PC-9 (cell line): Measurements from ENCODE around the gene AUTS2. TPM values are rescaled to one million over a fixed set of nuclear protein-coding genes. Genes with fewer than 3 reads are reported as not detected.

Experiments
- BruUV-seq: library from RNA; stranded (reverse); fragments of 400-500 nt; replicated peaks from 2 replicates; lab custom pipeline; 2021; lab: Mats Ljungman, UMichigan
- CTCF ChIA-PET: fragments of 300-600 bp; sonication (Branson Sonifier 250); formaldehyde crosslinking; loops from one replicate; lab custom pipeline; 2022; ENCODE audit warnings: antibody characterized with exemption; lab: Charles Lee
- POLR2A ChIA-PET: fragments of 300-600 bp; sonication (Branson Sonifier 250); formaldehyde crosslinking; loops from one replicate; lab custom pipeline; 2022; ENCODE audit warnings: antibody characterized with exemption; ENCODE audit not compliant: unreplicated experiment; lab: Charles Lee
- DNase-seq, 2 experiments: peaks; one replicate each; pipeline versions ENCODE4 v3.0.0 to v3.0.0-alpha.2; 2015 to 2022; ENCODE audit warnings: mixed read lengths in 1 of 2
- H2AFZ ChIP-seq: fragments of 200-600 bp; sonication (generic); 2 replicates; pipeline ENCODE4 v1.8.1; 2017; ENCODE audit warnings: antibody characterized with exemption
- H3F3A ChIP-seq: fragments of 200-600 bp; sonication (generic); 2 replicates; pipeline ENCODE4 v1.8.1; 2017; ENCODE audit warnings: antibody characterized with exemption, mild to moderate bottlenecking, low read depth; ENCODE audit not compliant: insufficient read depth
- H3K27ac ChIP-seq: fragments of 200-600 bp; sonication (generic); 2 replicates; pipeline ENCODE4 v1.6.1; 2016; ENCODE audit warnings: mixed run types
- H3K27me3 ChIP-seq: fragments of 200-600 bp; sonication (generic); 2 replicates; pipeline ENCODE4 v1.6.1; 2016; ENCODE audit warnings: low read depth, mixed run types; ENCODE audit not compliant: insufficient read depth
- H3K36me3 ChIP-seq: fragments of 200-600 bp; sonication (generic); 2 replicates; pipeline ENCODE4 v1.6.1; 2016; ENCODE audit warnings: low read depth, mixed run types
- H3K4me1 ChIP-seq: fragments of 200-600 bp; sonication (generic); replicated peaks from 2 replicates; pipeline ENCODE4 v1.6.1; 2016; ENCODE audit warnings: mixed run types; ENCODE audit not compliant: insufficient read depth
- H3K4me2 ChIP-seq: fragments of 200-600 bp; sonication (generic); 2 replicates; pipeline ENCODE4 v1.6.1; 2017; ENCODE audit warnings: mixed run types
- H3K4me3 ChIP-seq: fragments of 200-600 bp; sonication (generic); 2 replicates; pipeline ENCODE4 v1.6.1; 2016; ENCODE audit warnings: mixed run types
- H3K79me2 ChIP-seq: fragments of 200-600 bp; sonication (generic); 2 replicates; pipeline ENCODE4 v1.6.1; 2017; ENCODE audit warnings: low read depth, mixed run types
- H3K9me2 ChIP-seq: fragments of 200-600 bp; sonication (generic); 2 replicates; pipeline ENCODE4 v1.8.1; 2017; ENCODE audit warnings: mild to moderate bottlenecking; ENCODE audit not compliant: insufficient read depth
- H3K9me3 ChIP-seq: fragments of 200-600 bp; sonication (generic); 2 replicates; pipeline ENCODE4 v1.8.1; 2016; ENCODE audit warnings: low read depth; ENCODE audit not compliant: insufficient read depth
- H4K20me1 ChIP-seq: fragments of 200-600 bp; sonication (generic); 2 replicates; pipeline ENCODE4 v1.8.1; 2017; ENCODE audit not compliant: insufficient read depth
- EZH2 ChIP-seq: fragments of 200-600 bp; sonication (generic); IDR thresholded peaks from 2 replicates; pipeline ENCODE4 v1.8.0; 2017; ENCODE audit warnings: antibody characterized with exemption, low read depth
- intact Hi-C: fragments of 100-400 bp; cut with micrococcal nuclease; formaldehyde crosslinking; loops from one replicate; pipeline ENCODE4 v1.10.0; 2022; ENCODE audit not compliant: unreplicated experiment
- total RNA-seq: library from RNA; stranded (reverse); gene quantifications from 2 replicates; pipeline ENCODE4 v1.2.3, GENCODE V29; 2021
- TF ChIP-seq, protein P1 (sequence below): fragments of 200-600 bp; sonication (generic); conservative IDR thresholded peaks from 2 replicates; pipeline ENCODE4 v1.6.1; 2017; ENCODE audit warnings: mixed run types, antibody characterized with exemption, mild to moderate bottlenecking, moderate library complexity

The AUTS2 gene
- total RNA-seq, 1 experiment from 2014 or later, result not detected

DNA sequence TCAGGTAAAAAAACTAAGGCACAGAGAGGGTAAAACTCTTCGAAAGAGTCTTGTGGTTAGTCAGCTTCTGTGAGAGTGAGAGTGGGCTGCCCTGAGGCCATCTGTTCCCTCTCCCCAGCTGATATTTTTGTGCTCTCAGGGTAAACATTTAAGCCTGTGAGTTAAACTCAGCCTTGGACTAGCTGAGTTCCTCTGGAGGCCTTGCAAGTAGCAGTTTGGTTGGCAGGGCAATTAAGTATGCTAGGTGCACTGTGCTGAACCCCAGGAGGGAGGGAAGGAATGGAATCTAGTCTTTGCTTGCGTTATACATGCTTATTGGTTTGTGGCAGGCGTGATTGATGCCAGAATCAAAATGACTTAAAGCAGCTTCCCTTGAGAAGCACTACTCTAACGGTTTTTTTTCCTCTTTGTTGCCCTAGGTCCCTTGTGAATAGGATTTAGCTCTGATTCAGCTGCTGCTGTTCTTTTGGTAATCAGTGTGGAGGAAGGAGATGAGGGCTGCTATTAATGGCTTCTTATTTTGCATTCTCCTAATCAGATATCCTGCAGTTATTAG lies 140.2 kb downstream of the AUTS2 start:
- POLR2A ChIA-PET, result no interaction called here
- intact Hi-C loops, result no loop called here
- Histone ChIP-seq H3K4me3 (no peak overlapping the region), H3K9me3 (no peaks in the 10 kb centered on the region), H3K9me2 (no peaks in the 10 kb centered on the region), H3K79me2 (no peaks in the 10 kb centered on the region), H3K27ac (no peak overlapping the region), H3F3A (no peaks in the 10 kb centered on the region), H3K36me3 (no peaks in the 10 kb centered on the region), H2AFZ (no peak overlapping the region), H3K27me3 (peaks cover 23% of the 10 kb centered on the region; the same call in 1 of the 2 replicates), H3K4me2 (no peak overlapping the region), H4K20me1 (no peaks in the 10 kb centered on the region), H3K4me1 (no peaks in the 10 kb centered on the region)
- TF ChIP-seq EZH2, result no peak
- TF ChIP-seq, protein P1, sequence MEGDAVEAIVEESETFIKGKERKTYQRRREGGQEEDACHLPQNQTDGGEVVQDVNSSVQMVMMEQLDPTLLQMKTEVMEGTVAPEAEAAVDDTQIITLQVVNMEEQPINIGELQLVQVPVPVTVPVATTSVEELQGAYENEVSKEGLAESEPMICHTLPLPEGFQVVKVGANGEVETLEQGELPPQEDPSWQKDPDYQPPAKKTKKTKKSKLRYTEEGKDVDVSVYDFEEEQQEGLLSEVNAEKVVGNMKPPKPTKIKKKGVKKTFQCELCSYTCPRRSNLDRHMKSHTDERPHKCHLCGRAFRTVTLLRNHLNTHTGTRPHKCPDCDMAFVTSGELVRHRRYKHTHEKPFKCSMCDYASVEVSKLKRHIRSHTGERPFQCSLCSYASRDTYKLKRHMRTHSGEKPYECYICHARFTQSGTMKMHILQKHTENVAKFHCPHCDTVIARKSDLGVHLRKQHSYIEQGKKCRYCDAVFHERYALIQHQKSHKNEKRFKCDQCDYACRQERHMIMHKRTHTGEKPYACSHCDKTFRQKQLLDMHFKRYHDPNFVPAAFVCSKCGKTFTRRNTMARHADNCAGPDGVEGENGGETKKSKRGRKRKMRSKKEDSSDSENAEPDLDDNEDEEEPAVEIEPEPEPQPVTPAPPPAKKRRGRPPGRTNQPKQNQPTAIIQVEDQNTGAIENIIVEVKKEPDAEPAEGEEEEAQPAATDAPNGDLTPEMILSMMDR, result no peak
- DNase-seq, result no peak
- CTCF ChIA-PET, result no interaction called here
- BruUV-seq, result no TSS peak

DNA sequence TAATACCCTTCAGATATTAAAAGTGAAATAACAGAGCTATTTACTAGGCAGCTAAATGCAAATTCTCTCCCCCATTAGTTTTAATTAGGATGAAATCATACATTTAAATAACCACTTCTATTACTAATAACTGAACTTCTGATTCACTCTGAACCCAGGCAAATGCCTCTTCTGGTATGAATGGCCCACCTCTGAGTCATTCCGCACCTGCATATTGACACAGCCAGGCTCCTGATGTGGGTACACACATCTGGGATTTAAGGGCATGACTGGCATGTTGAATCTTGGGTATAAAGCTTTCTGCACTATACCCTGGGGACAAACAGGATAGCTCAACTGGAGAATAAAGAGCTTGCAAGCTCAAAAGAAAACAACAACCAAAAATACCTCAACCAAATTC lies 140.9 kb downstream of the AUTS2 start:
- Histone ChIP-seq H3K4me3 (no peak overlapping the region), H3K9me3 (no peaks in the 10 kb centered on the region), H3K27me3 (peaks cover 16% of the 10 kb centered on the region; the same call in 1 of the 2 replicates), H4K20me1 (no peaks in the 10 kb centered on the region), H3K27ac (no peak overlapping the region), H3K4me2 (no peak overlapping the region), H3K9me2 (no peaks in the 10 kb centered on the region), H3K4me1 (no peaks in the 10 kb centered on the region), H2AFZ (no peak overlapping the region), H3K79me2 (no peaks in the 10 kb centered on the region), H3F3A (no peaks in the 10 kb centered on the region), H3K36me3 (no peaks in the 10 kb centered on the region)
- DNase-seq, result peak in 1 of 2 experiments; percentile 52
- TF ChIP-seq, protein P1, result no peak
- TF ChIP-seq EZH2, result no peak
- POLR2A ChIA-PET, result no interaction called here
- BruUV-seq, result no TSS peak
- intact Hi-C loops, result no loop called here
- CTCF ChIA-PET, result no interaction called here

GRCh38 chr7:69739931-69740431 lies 141.7 kb downstream of the AUTS2 start:
- no peaks in the 10 kb centered on the region for H4K20me1 ChIP-seq
- no peaks in the 10 kb centered on the region for H3F3A ChIP-seq
- BruUV-seq, result no TSS peak
- TF ChIP-seq, protein P1, result no peak
- no peak for TF ChIP-seq EZH2
- no peaks in the 10 kb centered on the region for H3K79me2 ChIP-seq
- H3K27ac ChIP-seq, result no peak overlapping the region
- intact Hi-C loops, result no loop called here
- H3K9me2 ChIP-seq, result no peaks in the 10 kb centered on the region
- no peak overlapping the region for H3K4me2 ChIP-seq
- POLR2A ChIA-PET, result no interaction called here
- peaks cover 10% of the 10 kb centered on the region; the same call in 1 of the 2 replicates for H3K27me3 ChIP-seq
- CTCF ChIA-PET, result no interaction called here
- H3K4me3 ChIP-seq, result no peak overlapping the region
- no peaks in the 10 kb centered on the region for H3K36me3 ChIP-seq
- H3K9me3 ChIP-seq, result no peaks in the 10 kb centered on the region
- H3K4me1 ChIP-seq, result no peaks in the 10 kb centered on the region
- H2AFZ ChIP-seq, result no peak overlapping the region
- DNase-seq, result no peak
